ENCODE measurements around the gene RAD21L1. TPM values are rescaled to one million over a fixed set of nuclear protein-coding genes. Genes with fewer than 3 reads are reported as not detected.

RAD21L1 gene
- total and polyA plus RNA-seq, 4 donors: not detected

DNA sequence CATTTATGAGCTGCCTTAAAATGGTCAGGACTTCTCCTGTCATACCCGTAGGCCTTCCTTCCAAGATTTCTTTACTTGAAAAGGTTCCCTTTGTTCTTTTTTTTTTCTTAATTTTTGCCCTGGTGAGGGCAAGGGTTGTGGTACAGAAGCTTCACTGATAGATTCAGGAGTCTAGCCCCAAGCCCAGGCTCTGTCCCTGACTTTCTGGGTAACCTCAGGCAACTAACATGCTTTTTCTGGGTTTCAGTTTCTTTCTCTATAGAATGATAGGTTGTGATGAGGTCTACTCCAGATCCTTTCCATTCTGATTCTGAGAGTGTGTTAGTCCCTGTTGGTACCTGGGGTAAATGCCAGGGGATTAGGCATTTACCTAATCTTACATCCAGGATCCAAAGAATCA is 61.5 kb downstream of the RAD21L1 start:
- Histone ChIP-seq H3K4me3 (ENCODE audit: low read depth in 1 of 3, low read length in 3 of 3) (no peak overlapping the region), H3K27ac (ENCODE audit: low read depth in 1 of 2, low read length in 2 of 2) (no peak overlapping the region), H3K27me3 (ENCODE audit: control insufficient read depth in 4 of 4, insufficient read depth in 4 of 4, low read length in 3 of 4) (no peaks in the 10 kb centered on the region), H3K9ac (ENCODE audit: low read depth in 1 of 2, low read length in 2 of 2) (no peak overlapping the region), H3K36me3 (ENCODE audit: control insufficient read depth in 4 of 4, insufficient read depth in 3 of 4, low read depth in 1 of 4, low read length in 3 of 4) (no peaks in the 10 kb centered on the region), H3K9me3 (ENCODE audit: control insufficient read depth in 4 of 4, low read length in 3 of 4) (no peaks in the 10 kb centered on the region), H3K4me1 (ENCODE audit: control insufficient read depth in 4 of 4, insufficient read depth in 4 of 4, low read length in 3 of 4) (no peaks in the 10 kb centered on the region)
- TF ChIP-seq HNF4G (IDR thresholded peaks at IDR 0.05): no peak
- no peak for TF ChIP-seq EGR1 (IDR thresholded peaks at IDR 0.05; ENCODE audit: low read depth in 2 of 2)
- no peak for TF ChIP-seq RXRA (IDR thresholded peaks at IDR 0.05)
- TF ChIP-seq HNF4A (conservative IDR thresholded peaks at IDR 0.05): no peak
- no peak for TF ChIP-seq YY1 (IDR thresholded peaks at IDR 0.05)
- TF ChIP-seq, protein P1, sequence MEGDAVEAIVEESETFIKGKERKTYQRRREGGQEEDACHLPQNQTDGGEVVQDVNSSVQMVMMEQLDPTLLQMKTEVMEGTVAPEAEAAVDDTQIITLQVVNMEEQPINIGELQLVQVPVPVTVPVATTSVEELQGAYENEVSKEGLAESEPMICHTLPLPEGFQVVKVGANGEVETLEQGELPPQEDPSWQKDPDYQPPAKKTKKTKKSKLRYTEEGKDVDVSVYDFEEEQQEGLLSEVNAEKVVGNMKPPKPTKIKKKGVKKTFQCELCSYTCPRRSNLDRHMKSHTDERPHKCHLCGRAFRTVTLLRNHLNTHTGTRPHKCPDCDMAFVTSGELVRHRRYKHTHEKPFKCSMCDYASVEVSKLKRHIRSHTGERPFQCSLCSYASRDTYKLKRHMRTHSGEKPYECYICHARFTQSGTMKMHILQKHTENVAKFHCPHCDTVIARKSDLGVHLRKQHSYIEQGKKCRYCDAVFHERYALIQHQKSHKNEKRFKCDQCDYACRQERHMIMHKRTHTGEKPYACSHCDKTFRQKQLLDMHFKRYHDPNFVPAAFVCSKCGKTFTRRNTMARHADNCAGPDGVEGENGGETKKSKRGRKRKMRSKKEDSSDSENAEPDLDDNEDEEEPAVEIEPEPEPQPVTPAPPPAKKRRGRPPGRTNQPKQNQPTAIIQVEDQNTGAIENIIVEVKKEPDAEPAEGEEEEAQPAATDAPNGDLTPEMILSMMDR (IDR thresholded peaks at IDR 0.05; ENCODE audit: low read depth, low read length, missing input control): no peak
- TF ChIP-seq TAF1 (conservative IDR thresholded peaks at IDR 0.05): no peak
- TF ChIP-seq ZBTB33 (IDR thresholded peaks at IDR 0.05): no peak
- TF ChIP-seq JUND (IDR thresholded peaks at IDR 0.05): no peak
- no peak for TF ChIP-seq RAD21 (IDR thresholded peaks at IDR 0.05)
- TF ChIP-seq NR2F2 (IDR thresholded peaks at IDR 0.05): no peak
- TF ChIP-seq SP1 (IDR thresholded peaks at IDR 0.05): no peak
- TF ChIP-seq REST (IDR thresholded peaks at IDR 0.05): no peak
- TF ChIP-seq, protein P2, sequence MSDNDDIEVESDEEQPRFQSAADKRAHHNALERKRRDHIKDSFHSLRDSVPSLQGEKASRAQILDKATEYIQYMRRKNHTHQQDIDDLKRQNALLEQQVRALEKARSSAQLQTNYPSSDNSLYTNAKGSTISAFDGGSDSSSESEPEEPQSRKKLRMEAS (IDR thresholded peaks at IDR 0.05): no peak
- TF ChIP-seq FOXA2 (IDR thresholded peaks at IDR 0.05): no peak
- TF ChIP-seq, protein P3, sequence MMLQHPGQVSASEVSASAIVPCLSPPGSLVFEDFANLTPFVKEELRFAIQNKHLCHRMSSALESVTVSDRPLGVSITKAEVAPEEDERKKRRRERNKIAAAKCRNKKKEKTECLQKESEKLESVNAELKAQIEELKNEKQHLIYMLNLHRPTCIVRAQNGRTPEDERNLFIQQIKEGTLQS (IDR thresholded peaks at IDR 0.05): no peak
- no peak for TF ChIP-seq GABPA (IDR thresholded peaks at IDR 0.05 in 1 of 2, conservative IDR thresholded peaks at IDR 0.05 in 1 of 2)
- no peak for TF ChIP-seq FOXA1 (IDR thresholded peaks at IDR 0.05)
- 89% methylated on average over 1 of the region's 1 CpG for WGBS
- no peak for DNase-seq (ENCODE audit: low spot score)

All from liver (tissue), 9 donors.